ENCODE results near the gene STARD3. TPM values are rescaled to one million over a fixed set of nuclear protein-coding genes. Genes with fewer than 3 reads are reported as not detected.

STARD3 gene
- total and polyA plus RNA-seq, 2 of the 13 experiments (the other 11 are each of a cell fraction or from before 2014, with no cell fraction given) = 34.6 to 100 TPM

- Histone ChIP-seq H3K9ac (ENCODE audit: insufficient read depth, low read depth, low read length) (no peak overlapping the region), H3K36me3 (replicated peaks in 1 of 2; ENCODE audit: control insufficient read depth in 1 of 2, insufficient read depth in 2 of 2, low read length in 2 of 2) (no peaks in the 10 kb centered on the region), H3K4me3 (replicated peaks in 1 of 3; ENCODE audit: insufficient read depth in 1 of 3, low read depth in 2 of 3, low read length in 3 of 3) (no peak overlapping the region), H3K27ac (ENCODE audit: extremely low read length, insufficient read depth, low read length) (no peak overlapping the region), H3K79me2 (ENCODE audit: insufficient read depth, low read length) (no peaks in the 10 kb centered on the region), H2AFZ (ENCODE audit: low read length) (no peak overlapping the region), H3K4me2 (ENCODE audit: low read depth, low read length) (no peak overlapping the region), H4K20me1 (ENCODE audit: insufficient read depth, low read length) (peaks cover 12% of the 10 kb centered on the region; the same call in 1 of the 2 replicates), H3K27me3 (ENCODE audit: control insufficient read depth in 1 of 2, insufficient read depth in 2 of 2, low read length in 2 of 2) (peaks cover 45 to 76% of the 10 kb centered on the region in 2 experiments), H3K4me1 (ENCODE audit: insufficient read depth, low read length) (no peaks in the 10 kb centered on the region), H3K9me3 (ENCODE audit: low read length) (no peaks in the 10 kb centered on the region)
- no peak for TF ChIP-seq ZFP36L2 (CRISPR knock-in tag; IDR thresholded peaks at IDR 0.05)
- TF ChIP-seq EZH2 (conservative IDR thresholded peaks at IDR 0.05; ENCODE audit: low read depth, low read length) = 0 out of 2 replicates have a peak, but pooled peaks have one; percentile 36
- no peak for TF ChIP-seq NR3C1 (CRISPR knock-in tag; IDR thresholded peaks at IDR 0.05)
- no peak for TF ChIP-seq NFE2 (CRISPR knock-in tag; IDR thresholded peaks at IDR 0.05)
- no peak for TF ChIP-seq RFX1 (IDR thresholded peaks at IDR 0.05)
- no peak for TF ChIP-seq ZNF773 (CRISPR knock-in tag; IDR thresholded peaks at IDR 0.05; ENCODE audit: borderline replicate concordance)
- in situ Hi-C loops (cut with HindIII; ENCODE audit: extremely low pct_ligation_motif_present, low pct_unique_long_range_greater_than_20kb) (no loop called here), intact Hi-C loops (cut with micrococcal nuclease; ENCODE audit: unreplicated experiment) (no loop called here)
- no peak for FAIRE-seq
- CTCF ChIA-PET (ENCODE audit: low intra/inter-chr PET ratio, low total read pairs) = interaction anchor here (1.4 kb wide), 1 partner anchor 24 kb away, joined by 3 read pairs; no protein-coding TSS in a partner anchor
- POLR2A ChIA-PET = no interaction called here
- WGBS (ENCODE audit: low lambda C conversion rate) = 5% methylated on average over 13 of the region's 13 CpGs
- no TSS peak for BruUV-seq (replicated peaks)
- no peak for DNase-seq (ENCODE audit: low spot score)
- no peak for ATAC-seq
Measured at GRCh38 chr17:39598047-39598481, 38.9 kb upstream of the STARD3 start.

GRCh38 chr17:39598630-39599003 is 38.3 kb upstream of the STARD3 start:
- WGBS (ENCODE audit: low lambda C conversion rate) = 18% methylated on average over 11 of the region's 17 CpGs
- Histone ChIP-seq H3K36me3 (replicated peaks in 1 of 2; ENCODE audit: control insufficient read depth in 1 of 2, insufficient read depth in 2 of 2, low read length in 2 of 2) (no peaks in the 10 kb centered on the region), H3K4me3 (replicated peaks in 1 of 3; ENCODE audit: insufficient read depth in 1 of 3, low read depth in 2 of 3, low read length in 3 of 3) (no peak overlapping the region), H3K27me3 (ENCODE audit: control insufficient read depth in 1 of 2, insufficient read depth in 2 of 2, low read length in 2 of 2) (peaks cover 49 to 82% of the 10 kb centered on the region in 2 experiments), H3K4me2 (ENCODE audit: low read depth, low read length) (no peak overlapping the region), H4K20me1 (ENCODE audit: insufficient read depth, low read length) (peaks cover 15% of the 10 kb centered on the region; the same call in 1 of the 2 replicates), H3K9me3 (ENCODE audit: low read length) (no peaks in the 10 kb centered on the region), H3K9ac (ENCODE audit: insufficient read depth, low read depth, low read length) (no peak overlapping the region), H2AFZ (ENCODE audit: low read length) (no peak overlapping the region), H3K27ac (ENCODE audit: extremely low read length, insufficient read depth, low read length) (no peak overlapping the region), H3K4me1 (ENCODE audit: insufficient read depth, low read length) (no peaks in the 10 kb centered on the region), H3K79me2 (ENCODE audit: insufficient read depth, low read length) (no peaks in the 10 kb centered on the region)
- TF ChIP-seq HNRNPL (IDR thresholded peaks at IDR 0.05; ENCODE audit: low read depth, low read length) (peak; percentile 84), SYNCRIP (IDR thresholded peaks at IDR 0.05; ENCODE audit: insufficient read depth, low read depth, low read length) (no peak)
- DNase-seq (ENCODE audit: low spot score) (no peak), FAIRE-seq (no peak), ATAC-seq (no peak)
- POLR2A ChIA-PET = no interaction called here
- intact Hi-C loops (cut with micrococcal nuclease; ENCODE audit: unreplicated experiment) (no loop called here), in situ Hi-C loops (cut with HindIII; ENCODE audit: extremely low pct_ligation_motif_present, low pct_unique_long_range_greater_than_20kb) (no loop called here)
- BruUV-seq (replicated peaks) = no TSS peak
- CTCF ChIA-PET (ENCODE audit: low intra/inter-chr PET ratio, low total read pairs) = no interaction called here

All from HepG2 (cell line).